GM18505 (cell line): Measurements from ENCODE around the gene CHKA.

Source experiments
- ATAC-seq: cut with Tn5 transposase; IDR thresholded peaks from one replicate; pipeline ENCODE4 v1.9.1; 2021; ENCODE audit not compliant: unreplicated experiment
- POLR2A ChIP-seq: IDR thresholded peaks from 4 replicates; pipeline ENCODE4 v1.6.1; 2011; ENCODE audit warnings: borderline replicate concordance; ENCODE audit not compliant: insufficient read depth, insufficient read length; ENCODE audit errors: extremely low read depth

CHKA gene

DNA sequence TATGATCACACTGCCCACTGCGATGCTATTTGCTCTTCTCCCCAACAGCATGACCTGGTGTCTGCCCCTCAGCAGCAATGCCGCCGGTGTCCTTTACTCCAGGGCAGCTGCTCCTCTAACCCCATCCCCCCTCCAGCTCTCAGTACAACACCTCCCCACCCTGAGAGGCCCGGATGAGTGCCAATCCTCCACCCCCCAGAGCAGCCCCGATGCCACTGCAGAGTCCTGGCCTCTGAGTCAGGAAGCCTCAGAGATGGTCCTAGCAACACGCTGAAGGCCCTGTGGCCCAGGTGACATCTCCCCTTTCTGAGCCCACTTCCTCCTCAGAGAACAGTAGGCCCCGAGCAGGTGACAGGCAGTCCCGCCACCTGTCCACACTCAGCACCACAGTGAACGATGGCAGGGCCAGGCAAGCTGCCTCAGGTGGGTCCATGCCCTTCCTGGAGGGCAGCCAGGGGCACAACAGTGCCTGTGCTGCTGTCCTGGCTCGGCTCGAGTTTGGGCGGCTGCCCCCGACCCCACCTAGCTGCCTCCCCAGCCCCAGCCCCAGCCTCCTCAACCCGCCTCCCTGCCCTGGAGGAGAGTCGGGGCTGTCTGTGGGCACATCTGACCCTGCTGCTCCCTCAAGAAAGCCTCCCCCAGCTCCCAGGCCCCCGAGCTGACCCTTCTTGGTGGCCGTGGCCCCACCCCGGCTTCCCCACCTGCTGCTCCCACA lies 94.6 kb downstream of the CHKA start:
- ATAC-seq = no peak
- no peak for TF ChIP-seq POLR2A

DNA sequence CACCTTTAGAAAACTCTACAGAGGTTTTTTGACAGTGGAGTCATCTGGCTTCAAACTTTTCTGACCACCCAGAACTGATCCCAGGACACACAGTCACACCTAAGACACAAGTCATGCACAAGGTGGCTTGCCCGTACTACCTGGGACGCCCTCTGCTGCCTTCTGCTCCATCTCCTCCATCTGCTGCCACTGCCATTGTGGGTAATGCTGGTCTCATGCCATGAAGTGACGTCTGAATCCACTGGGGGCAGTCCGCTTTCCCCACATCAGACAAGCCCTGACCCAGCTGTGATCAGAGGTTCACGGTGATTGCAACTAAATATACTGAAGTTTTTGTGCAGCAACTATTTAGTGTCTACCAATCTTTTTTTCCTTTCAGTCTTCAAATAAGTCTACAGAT lies 96.1 kb downstream of the CHKA start:
- ATAC-seq = no peak
- TF ChIP-seq POLR2A = no peak

DNA sequence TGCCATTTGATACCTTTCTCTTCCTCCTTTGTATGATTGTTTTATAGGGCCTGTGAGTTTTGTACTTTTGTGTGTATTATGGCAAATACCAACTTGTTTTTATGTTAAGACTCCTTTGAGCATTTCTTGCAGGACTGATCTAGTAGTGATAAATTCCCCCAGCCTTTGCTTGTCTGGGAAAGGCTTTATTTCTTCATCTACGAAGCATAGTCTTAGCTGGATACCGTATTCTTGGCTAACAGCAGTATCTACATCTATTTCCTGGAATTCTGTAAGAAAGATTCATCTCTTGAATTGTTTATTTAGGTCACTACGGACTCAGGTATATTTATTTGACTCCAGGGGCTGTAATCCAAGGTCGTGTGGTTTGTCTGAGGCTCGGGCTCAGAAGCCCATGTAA lies 96.7 kb downstream of the CHKA start:
- no peak for TF ChIP-seq POLR2A
- no peak for ATAC-seq

DNA sequence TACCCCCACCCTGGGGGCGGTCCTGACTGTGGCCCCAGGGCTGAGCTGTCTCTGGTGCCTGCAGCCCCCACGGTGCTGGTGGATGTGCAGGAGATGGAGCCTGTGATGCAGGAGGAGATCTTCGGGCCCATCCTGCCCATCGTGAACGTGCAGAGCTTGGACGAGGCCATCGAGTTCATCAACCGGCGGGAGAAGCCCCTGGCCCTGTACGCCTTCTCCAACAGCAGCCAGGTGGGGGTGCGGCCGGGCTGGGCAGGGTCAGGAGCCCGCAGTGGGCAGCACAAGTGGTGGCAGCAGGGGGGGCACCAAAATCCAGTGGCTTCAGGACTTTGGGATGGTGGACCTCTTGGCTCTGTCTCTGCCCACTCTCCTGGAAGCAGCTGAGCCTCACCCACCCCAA lies 98.7 kb downstream of the CHKA start:
- no peak for TF ChIP-seq POLR2A
- no peak for ATAC-seq

DNA sequence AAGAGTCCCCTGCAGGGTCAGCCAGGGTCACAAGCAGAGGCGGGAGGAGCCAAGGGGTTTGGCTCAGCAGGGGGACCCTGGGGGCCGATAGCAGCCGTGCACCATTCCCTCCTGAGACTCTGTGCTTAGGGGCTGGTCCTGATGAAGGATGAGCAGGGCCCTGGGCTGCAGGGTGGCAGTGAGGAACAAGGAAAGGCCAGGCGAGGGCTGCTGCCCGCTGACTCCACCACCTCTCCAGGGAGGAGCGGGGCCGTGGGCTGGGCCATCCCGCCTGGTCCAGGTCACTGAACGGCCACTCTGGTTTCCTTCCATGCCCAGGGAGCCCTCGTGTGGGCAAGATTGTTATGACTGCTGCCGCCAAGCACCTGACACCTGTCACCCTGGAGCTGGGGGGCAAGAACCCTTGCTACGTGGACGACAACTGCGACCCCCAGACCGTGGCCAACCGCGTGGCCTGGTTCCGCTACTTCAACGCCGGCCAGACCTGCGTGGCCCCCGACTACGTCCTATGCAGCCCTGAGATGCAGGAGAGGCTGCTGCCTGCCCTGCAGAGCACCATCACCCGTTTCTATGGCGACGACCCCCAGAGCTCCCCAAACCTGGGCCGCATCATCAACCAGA lies 99.9 kb downstream of the CHKA start:
- TF ChIP-seq POLR2A = no peak
- no peak for ATAC-seq

DNA sequence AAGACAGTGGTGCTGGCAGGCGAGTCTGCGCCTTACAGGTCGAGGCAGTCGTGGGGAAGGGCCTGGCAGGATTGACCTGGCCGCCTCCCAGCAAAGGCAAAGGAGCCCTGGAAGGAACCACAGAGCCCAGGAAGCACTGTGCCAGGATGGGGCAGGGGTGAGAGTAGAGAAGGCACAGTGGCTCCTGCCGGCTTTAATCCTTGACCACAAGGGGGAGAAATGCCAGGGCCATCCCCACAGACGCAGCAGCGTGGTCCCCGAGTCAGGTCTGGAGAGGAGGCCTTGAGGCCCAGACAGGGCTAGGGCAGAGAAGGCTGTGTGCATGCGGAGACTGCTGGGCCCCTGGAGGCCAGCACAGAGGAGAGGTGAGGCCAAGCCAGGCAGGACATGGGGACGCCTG lies 100.6 kb downstream of the CHKA start:
- TF ChIP-seq POLR2A = no peak
- no peak for ATAC-seq

DNA sequence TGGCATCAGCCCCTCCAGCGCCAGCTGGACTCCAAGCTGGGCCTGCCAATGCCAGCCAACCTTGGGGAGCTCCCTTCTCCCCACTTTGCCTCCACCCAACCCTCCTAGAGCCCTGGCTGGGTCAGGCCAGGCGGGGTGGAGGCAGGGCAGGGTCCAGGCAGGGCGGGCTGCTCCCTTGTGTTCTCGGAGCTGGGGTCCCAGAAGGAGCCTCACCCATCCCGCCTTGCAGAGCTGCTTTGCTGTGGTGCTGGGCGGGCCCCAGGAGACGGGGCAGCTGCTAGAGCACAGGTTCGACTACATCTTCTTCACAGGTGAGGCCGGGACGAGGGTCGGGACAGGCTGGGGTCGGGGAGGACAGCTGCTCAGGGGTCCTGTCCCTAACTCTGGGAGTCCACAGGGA lies 101.7 kb downstream of the CHKA start:
- no peak for ATAC-seq
- TF ChIP-seq POLR2A = no peak

DNA sequence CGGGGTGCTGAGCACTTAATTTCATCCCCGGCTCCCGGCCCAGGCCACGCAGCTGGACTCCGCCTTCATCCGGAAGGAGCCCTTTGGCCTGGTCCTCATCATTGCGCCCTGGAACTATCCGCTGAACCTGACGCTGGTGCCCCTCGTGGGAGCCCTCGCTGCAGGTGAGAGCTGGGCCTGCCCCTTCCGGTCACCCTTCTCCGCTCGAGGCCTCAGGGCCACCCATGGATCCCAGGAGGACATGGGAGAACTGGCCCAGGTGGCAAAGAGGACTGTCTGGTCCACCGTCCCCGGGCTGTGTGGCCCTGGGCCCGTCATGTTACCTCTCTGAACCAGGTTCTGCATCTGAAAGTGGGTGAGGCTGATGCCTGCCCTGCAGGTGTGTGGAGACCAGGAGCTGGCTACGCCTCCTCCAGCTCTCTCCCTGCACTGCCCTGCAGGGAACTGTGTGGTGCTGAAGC lies 102.4 kb downstream of the CHKA start:
- no peak for TF ChIP-seq POLR2A
- no peak for ATAC-seq

DNA sequence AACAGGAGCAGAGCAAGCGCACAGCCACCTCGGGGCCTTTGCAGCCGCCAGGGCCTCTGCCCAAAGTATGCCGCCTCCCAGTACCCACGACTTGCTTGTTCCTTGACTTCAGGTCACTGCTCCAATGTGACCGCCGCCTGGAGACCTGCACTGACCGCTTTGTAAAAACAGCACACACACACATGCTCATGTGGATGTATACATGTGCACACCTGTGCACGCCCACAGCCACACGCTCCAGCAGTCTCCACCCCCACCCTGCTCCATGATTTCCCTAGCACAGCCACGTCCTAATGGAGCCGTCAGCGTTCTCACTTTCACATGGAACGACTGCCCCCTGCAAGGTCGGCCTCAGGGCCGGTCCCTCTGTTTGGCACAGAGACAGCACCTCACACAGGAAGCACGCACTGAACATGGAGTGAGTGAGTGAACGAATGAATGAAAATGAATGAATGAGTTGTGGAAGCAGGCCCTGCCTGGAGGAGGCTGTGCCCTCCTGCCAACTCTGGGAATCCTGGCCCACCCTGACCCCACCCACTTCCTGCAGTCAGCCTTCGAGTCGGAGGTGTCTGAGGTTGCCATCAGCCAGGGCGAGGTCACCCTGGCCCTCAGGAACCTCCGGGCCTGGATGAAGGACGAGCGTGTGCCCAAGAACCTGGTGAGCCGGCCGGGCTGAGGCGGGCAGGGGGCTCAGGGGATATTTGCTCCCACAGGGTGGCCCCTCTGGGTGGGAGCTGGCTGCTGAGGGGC lies 103.0 kb downstream of the CHKA start:
- no peak for ATAC-seq

DNA sequence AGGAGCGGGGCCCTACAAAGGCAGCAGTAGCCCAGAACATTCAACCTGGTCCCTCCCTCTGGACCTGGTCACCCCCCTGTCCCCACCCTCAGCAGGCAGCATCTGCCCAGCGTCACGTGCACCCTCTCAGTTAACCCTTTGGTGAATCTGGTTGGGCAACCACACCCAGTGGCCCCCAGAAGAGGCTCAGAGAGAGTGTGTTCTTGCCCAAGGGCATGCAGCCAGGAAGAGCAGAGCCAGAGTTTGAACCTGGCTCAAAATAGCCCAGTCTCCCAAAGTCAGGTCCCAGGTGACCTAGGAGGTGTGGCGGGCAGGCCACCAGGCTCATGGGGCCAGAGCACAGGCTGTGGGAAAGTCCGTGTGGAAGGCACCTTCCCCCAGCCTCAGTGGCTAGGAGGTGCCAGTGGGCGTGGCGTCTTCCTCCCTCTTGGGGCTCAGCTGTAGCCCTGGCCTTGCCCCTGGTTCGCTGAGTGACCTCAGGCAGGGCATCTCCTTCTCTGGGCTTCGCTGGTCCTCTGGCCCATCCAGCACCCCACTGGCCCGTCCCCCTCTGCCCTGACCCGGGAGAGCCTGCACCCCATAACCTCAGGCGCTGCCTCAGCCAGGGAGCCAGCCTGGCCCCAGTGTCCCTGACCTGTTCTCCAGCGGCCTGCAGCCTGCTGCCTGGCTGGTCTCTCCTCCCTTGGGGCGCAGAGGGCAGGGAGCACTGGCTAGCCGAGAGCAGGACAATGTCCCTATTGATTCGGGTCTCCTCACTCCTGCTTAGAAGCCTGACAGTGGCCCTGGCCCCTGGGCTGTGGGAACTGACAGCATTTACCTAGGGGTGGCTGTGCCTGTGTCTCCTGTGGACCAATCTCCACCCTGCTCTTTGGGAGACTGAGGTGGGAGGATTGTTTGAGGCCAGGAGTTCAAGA lies 104.0 kb downstream of the CHKA start:
- no peak for ATAC-seq
- TF ChIP-seq POLR2A = no peak

More for the DNA sequence above, 103.0 kb downstream of the CHKA start:
- TF ChIP-seq POLR2A = no peak

DNA sequence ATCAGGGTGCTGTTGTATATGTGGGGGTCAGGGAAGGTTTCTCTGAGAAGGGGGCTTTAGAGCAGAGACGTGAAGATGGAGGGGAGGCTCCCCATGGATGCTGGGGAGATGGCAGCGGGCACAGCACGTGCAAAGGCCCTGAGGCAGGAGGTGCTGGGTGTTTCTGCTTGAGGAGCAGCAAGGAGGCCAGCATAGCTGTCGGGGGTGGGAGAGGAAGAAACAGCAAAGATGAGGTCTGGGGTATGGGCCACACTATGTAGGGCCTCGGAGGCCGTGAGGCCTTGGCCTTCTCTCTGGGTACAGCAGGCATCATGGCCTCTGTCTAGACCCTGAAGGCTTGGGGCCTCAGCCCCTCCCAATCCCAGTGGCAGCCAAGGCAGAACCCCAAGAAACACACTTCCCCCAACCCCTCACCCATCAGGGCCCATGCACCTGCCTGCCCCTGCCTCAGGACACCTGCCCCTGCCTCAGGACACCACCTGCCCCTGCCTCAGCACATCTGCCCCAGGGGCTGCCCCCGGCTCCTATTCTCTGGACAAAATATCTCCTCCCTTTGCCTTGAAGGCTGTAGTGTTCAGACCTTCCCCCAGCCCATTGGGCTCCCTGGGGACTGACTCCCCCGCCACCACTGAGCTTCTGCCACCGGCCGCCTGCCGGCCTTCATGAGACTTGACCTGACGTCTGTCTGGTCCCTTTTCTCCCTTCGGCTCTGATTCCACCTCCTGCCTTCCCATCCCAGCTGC lies 104.9 kb downstream of the CHKA start:
- no peak for TF ChIP-seq POLR2A
- no peak for ATAC-seq

DNA sequence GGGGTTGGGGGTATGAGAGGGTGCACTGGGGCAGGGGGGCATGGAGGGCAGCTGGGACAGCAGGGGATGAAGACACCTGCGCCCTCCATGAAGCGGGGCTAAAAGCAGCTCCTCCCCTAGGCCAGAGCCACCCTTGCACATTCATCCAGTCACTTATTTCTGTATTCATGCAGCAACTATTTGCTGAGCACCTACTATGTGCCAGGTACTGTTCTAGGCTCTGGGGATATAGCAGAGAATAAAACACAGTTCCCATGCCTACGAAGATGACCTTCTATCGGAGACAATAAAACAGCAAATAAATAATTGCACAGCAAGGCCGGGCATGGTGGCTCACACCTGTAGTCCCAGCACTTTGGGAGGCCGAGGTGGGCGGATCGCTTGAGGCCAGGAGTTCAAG lies 105.7 kb downstream of the CHKA start:
- no peak for ATAC-seq
- TF ChIP-seq POLR2A = no peak
